Endometrium (tissue), 2 donors: ENCODE data around the gene CD79B.

Experiments used
- FAIRE-seq: peaks from 2 replicates; lab custom pipeline; 2012; peaks lifted over from hg19 to GRCh38; lab: Jason Lieb, UNC
- donor health status: control.
- donor health status: control.

The CD79B gene

DNA sequence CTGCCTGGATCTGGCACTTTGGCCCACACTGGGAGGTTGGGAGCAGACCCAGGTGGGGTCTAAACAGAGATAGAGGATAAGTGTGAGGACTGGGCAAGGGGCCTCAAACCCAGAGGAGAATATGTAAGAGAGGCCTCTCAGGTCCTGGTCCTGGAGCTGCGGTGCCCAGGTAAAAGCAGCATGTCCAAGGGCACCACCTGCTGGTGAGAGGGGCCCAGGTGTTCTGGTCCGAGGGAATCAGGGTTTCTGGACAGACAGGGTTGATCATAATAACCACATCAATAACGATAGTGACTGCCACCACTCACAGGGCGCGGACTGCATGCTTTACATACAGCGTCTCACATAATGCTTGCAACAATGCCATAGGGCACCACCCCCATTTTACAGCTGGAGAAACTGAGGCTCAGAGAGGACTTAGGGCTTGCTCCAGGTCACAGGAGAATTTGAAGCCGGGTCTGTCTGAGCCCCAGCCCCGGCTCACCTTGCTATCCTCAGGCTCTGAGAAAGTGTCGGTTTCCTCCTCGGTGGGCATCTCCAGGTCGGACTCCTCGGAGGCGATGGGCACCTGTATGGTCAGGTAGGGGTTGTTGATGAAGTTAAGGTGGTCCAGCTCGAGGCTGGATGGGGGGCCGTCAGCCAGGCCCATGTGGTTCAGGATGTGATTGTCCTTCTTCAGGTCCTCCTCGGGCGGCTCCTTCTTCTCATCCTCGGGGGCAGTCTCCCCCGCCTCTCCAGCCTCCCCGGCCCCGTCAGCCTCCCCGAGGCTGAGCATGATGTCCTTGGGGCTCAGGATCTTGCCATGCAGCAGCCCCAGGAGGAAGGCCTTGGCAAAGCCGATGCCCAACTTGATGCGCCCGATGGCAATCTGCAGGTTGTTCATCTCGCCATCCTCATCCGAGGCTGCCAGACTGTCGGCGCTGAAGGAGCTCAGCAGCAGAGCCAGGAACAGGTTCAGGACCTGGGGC, 19.1 kb upstream of the CD79B start:
- FAIRE-seq = no peak

- no peak for FAIRE-seq
Measured at GRCh38 chr17:63949576-63950250, 17.6 kb upstream of the CD79B start.

DNA sequence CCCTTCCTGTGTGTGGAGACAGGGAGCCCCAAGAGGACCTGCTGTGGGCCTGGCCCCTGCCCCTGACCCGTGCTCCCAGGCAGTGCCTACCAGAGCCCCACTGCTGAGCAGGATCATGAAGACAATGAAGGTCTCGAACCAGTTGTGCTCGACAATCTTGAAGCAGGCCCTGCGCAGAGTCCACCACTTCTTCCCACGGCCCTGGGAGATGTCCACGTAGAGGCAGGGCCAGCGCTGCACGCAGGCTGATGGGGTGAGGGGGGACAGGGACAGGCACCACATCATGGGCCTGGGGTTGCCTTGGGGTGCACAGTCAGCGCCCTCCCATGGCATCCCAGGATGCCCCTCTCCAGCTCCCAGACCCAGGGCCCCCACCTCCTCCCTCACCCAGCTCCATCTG, 16.4 kb upstream of the CD79B start:
- FAIRE-seq = no peak

DNA sequence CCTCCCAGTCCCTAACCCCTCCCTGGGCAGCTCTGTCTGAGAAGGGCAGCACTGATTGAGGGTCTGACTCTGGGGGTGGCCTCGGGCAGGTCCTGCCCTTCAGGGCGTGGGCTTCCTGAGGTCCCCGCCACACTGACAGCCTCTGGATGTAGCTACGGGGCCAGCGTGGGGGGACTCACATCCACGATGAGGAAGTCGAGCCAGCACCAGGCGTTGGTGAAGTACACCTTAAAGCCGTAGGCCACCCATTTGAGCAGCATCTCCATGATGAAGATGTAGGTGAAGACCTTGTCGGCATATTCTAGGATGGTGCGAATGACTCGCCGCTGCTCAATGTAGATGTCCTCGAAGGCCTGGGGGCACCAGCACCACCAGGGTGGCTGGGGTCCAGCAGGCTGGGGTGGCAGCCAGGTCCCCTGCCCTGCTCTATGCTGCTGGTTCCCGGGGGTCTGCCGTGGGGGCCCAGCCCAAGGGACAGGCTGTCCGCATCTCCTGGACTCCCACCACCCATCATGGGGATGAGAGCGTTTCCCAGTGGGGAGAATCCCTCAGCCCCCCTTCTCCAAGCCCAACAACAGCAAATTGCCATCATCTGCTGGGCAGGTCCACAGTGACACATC, 15.7 kb upstream of the CD79B start:
- no peak for FAIRE-seq

GRCh38 chr17:63946440-63947363, 14.6 kb upstream of the CD79B start:
- no peak for FAIRE-seq

DNA sequence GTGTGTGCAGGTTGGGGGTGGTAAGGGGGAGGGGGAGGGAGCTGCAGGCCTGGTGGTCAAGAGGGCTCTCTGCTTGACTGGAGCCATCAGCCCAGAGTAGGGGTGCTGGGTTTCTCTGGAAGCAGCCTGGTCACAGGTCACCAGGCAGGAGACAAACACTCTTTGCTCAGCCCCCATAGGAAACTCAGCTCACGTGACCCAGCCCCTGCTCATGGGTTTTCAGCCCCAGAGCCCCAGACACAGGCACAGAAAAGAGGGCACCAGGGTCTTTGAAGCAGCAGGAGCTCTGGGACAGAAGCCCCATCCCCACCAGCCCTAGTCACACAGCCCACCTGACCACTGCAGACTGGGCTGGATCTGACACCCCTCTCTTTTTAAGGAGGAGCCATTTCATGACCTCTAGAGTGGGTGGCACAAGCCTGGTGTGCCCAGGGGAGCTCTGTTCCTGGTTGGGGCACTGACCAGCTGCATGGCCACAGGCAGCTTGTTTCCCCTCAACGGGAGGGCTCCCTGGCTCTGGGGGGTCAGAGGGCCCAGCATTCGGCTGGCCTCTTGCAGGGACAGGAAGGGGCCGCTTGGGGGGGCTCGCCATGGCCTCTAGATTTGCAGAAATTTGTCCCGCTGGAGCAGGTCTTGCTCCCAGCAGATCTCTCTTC, 13.8 kb upstream of the CD79B start:
- FAIRE-seq = no peak

GRCh38 chr17:63944736-63945499, 12.8 kb upstream of the CD79B start:
- FAIRE-seq = no peak

- no peak for FAIRE-seq
Measured at GRCh38 chr17:63943745-63944144, 11.6 kb upstream of the CD79B start.

DNA sequence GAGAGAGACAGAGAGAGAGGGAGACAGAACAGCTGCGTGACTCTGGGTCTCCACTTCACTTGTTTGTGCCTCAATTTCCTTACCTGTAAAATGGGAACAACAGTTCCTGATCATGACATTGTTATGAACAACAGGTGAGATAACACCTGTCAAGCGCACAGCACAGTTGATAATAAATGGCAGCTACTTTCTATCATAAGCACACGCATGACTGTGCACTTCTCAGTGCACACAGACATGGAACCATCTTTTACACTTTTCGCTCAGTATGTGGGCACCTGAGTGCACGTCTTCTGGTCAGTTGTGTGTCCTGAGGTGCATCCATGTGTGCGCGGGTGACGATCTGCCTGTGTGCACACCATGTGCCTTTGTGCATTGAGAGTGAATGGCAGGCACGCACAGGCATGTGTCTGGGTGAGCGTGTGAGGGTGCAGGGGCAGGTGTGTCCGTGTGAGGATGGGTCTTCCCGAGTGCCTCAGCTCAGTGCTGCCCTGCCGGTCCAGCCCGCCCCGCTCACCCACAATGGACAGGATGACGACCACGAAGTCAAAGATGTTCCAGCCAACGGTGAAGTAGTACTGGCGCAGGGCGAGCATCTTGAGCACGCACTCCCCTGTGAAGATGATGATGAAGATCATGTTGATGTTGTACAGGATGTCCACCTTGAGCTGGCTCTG, 10.3 kb upstream of the CD79B start:
- no peak for FAIRE-seq

- FAIRE-seq = no peak
Measured at GRCh38 chr17:63941751-63942150, 9.6 kb upstream of the CD79B start.

DNA sequence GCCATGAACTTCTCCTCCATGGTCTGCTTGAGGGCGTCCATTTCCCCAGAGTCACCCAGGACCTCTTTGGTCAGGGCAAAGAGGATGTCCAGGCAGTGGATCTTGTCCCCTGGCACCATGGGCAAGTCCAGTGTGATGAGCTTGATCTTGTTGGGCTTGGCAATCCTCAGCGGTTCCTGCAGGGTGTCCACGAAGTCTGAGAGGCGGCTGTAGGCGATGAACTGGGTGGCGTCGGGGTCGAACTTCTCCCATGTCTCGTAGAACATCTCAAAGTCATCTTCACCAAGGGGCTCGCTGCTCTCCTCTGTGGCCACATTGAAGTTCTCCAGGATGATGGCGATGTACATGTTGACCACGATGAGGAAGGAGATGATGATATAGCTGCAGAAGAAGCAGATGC, 9.0 kb upstream of the CD79B start:
- FAIRE-seq = no peak

GRCh38 chr17:63940584-63940983, 8.5 kb upstream of the CD79B start:
- no peak for FAIRE-seq

- no peak for FAIRE-seq
Measured at GRCh38 chr17:63939884-63940283, 7.8 kb upstream of the CD79B start.

DNA sequence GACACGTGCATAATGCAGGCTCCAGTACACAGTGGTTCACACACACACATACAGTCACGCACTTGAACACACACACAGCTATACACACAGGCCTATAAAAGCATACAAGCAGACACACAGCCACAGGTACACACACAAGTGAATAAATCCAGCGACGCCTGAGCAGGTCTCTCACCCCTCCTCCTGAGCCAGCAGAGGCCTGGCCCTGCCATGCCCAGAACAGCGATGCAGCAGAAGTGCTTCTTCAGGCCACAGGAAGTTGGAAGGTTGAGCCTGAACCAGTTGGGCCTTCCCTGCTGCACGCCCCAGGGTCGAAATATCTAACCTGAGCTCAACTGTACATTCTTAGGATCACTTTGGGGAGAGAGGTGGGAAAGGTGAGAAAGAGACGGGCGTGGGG, 7.3 kb upstream of the CD79B start:
- FAIRE-seq = no peak

DNA sequence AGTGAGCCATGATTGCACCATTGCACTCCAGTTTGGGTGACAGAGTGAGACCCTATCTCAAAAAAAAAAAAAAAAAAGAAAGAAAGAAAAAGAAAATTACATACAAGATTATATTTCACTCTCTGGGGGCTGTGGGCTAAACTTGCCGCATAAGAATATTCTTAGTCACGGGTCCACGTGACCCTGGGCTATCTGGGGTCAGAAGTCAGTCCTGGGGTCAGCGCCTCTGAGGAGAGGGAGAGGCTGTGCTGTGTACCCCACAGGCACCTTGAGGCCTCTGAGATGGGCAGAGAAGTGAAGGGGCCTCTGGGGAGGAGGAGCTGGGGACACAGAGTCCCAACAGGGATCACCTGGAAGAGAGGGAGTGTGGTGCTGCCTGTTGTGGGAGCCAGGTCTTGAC, 5.8 kb upstream of the CD79B start:
- FAIRE-seq = no peak

GRCh38 chr17:63937319-63937718, 5.2 kb upstream of the CD79B start:
- FAIRE-seq = no peak

DNA sequence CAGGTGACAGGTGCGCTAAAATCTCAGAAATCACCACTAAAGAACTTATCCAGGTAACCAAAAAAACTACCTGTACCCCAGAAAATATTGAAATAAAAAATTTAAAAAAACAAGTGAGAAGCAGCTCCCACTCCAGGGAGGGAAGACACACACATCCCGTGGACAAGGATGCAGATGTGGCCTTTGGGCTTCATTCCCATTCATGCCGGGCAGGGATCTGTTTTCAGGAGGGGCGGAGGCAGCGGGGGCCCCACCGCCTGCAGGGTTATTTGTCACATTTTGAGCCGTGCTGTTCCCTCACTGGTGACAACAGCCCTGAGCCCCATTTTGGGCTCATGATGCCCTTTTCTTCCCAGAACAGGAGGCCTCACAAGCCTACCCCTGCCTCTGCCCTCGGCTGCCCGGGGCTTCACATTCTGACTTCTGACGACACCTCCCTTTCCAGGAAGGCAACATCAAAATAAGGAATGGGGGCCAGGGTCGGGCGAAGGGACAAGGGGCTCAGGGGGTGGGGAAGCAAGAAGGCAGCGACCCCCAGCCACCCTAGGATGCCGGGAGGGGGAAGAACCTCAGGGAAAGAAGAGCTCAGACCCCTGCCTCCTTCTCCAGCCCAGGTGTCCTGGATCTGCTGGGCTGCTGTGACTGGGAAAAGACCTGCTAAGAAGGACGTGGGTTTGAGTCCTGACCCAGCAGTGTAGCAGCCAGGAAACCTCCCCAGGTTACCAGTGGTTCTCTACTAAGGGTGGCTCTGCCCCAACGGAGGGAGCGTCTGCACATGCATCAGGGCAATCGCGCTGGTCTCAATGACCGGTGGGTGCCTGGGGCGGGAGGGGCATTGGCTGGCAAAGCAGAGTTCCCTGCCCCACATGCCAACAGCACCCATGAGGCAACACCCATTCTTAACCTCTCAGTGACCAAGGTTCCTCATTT, 2.3 kb upstream of the CD79B start:
- no peak for FAIRE-seq

DNA sequence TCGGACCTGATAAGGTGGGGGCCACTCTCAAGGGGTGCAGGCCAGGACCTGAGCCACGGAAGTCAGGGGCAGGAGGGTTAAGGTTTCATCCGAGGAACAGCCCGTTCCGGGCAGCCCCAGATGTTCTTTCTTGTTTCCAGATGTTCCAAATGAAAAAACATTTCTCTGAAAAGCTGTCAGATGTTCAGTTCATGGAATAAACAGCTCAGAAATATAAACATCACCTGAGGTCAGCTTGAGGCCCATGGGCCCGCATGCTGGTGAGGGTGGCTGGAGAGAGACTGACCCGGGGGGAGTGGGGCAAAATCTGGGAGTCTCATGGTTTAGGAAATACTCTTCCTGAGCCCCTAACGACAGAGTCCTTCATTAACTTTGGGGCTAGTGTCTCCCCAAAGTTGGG, 1.5 kb upstream of the CD79B start:
- FAIRE-seq = no peak

- no peak for FAIRE-seq
Measured at GRCh38 chr17:63932721-63933120, 590 bp upstream of the CD79B start.
